ENCODE data around the gene EML6.

DNA sequence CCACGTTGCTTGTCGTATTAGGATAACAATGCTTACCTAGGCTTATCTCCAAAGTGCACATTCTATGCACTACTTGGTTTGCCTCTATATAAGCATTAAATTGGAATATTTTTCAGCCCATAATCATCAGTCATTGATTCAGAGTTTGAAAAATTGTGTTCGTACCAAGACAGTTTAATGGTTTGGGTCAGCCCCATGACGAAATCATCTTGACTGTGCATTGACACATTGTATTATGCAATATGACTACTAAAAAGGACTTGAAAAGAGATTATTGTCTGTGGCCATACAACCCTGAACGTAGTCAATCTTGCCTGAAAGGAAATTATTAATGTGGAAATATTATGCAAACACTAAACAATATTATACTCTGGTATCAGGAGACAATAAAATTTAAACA is 141.3 kb downstream of the EML6 start:
- TF ChIP-seq, protein P1, sequence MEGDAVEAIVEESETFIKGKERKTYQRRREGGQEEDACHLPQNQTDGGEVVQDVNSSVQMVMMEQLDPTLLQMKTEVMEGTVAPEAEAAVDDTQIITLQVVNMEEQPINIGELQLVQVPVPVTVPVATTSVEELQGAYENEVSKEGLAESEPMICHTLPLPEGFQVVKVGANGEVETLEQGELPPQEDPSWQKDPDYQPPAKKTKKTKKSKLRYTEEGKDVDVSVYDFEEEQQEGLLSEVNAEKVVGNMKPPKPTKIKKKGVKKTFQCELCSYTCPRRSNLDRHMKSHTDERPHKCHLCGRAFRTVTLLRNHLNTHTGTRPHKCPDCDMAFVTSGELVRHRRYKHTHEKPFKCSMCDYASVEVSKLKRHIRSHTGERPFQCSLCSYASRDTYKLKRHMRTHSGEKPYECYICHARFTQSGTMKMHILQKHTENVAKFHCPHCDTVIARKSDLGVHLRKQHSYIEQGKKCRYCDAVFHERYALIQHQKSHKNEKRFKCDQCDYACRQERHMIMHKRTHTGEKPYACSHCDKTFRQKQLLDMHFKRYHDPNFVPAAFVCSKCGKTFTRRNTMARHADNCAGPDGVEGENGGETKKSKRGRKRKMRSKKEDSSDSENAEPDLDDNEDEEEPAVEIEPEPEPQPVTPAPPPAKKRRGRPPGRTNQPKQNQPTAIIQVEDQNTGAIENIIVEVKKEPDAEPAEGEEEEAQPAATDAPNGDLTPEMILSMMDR (IDR thresholded peaks at IDR 0.05) = no peak
- TF ChIP-seq POLR2AphosphoS5 (IDR thresholded peaks at IDR 0.05) = no peak

All from upper lobe of left lung (tissue), 4 donors.